ENCODE data around the gene GNAT2.

The GNAT2 gene

GRCh38 chr1:109569323-109569722, 50.1 kb downstream of the GNAT2 start:
- H4K20me1 ChIP-seq (ENCODE audit: insufficient read depth, low read length): no peaks in the 10 kb centered on the region
- H3K27ac ChIP-seq (ENCODE audit: low read depth, low read length, poor library complexity, severe bottlenecking): no peak overlapping the region
- no peaks in the 10 kb centered on the region for H3F3A ChIP-seq (ENCODE audit: insufficient read depth, low read length)
- no peak overlapping the region for H2AFZ ChIP-seq (ENCODE audit: low read length)
- no peaks in the 10 kb centered on the region for H3K9me2 ChIP-seq (ENCODE audit: low read depth, low read length)
- H3K4me1 ChIP-seq (ENCODE audit: insufficient read depth, low read length, severe bottlenecking): peaks cover 20% of the 10 kb centered on the region
- TF ChIP-seq CTCF (IDR thresholded peaks at IDR 0.05; ENCODE audit: low read length): no peak
- no peak for TF ChIP-seq EZH2 (IDR thresholded peaks at IDR 0.05; ENCODE audit: borderline replicate concordance, low read length)
- peaks cover 55% of the 10 kb centered on the region for H3K79me2 ChIP-seq (ENCODE audit: insufficient read depth, low read length)
- H3K9me3 ChIP-seq (ENCODE audit: low read length): no peaks in the 10 kb centered on the region
- H3K36me3 ChIP-seq (ENCODE audit: insufficient read depth, low read length): peaks cover 8% of the 10 kb centered on the region; the same call in 1 of the 2 replicates
- H3K9ac ChIP-seq (ENCODE audit: low read length): no peak overlapping the region
- H3K4me2 ChIP-seq (ENCODE audit: low read length): no peak overlapping the region
- H3K27me3 ChIP-seq (ENCODE audit: insufficient read depth, low read length): no peaks in the 10 kb centered on the region
- H3K4me3 ChIP-seq (ENCODE audit: low read depth, low read length, poor library complexity, severe bottlenecking): no peak overlapping the region

GRCh38 chr1:109567877-109568672, 51.3 kb downstream of the GNAT2 start:
- no peaks in the 10 kb centered on the region for H3K9me3 ChIP-seq (ENCODE audit: low read length)
- no peak overlapping the region for H3K4me2 ChIP-seq (ENCODE audit: low read length)
- no peaks in the 10 kb centered on the region for H3K36me3 ChIP-seq (ENCODE audit: insufficient read depth, low read length)
- no peaks in the 10 kb centered on the region for H3F3A ChIP-seq (ENCODE audit: insufficient read depth, low read length)
- H3K4me1 ChIP-seq (ENCODE audit: insufficient read depth, low read length, severe bottlenecking): peaks cover 18% of the 10 kb centered on the region
- H3K4me3 ChIP-seq (ENCODE audit: low read depth, low read length, poor library complexity, severe bottlenecking): no peak overlapping the region
- no peaks in the 10 kb centered on the region for H4K20me1 ChIP-seq (ENCODE audit: insufficient read depth, low read length)
- H3K9me2 ChIP-seq (ENCODE audit: low read depth, low read length): no peaks in the 10 kb centered on the region
- peaks cover 58% of the 10 kb centered on the region for H3K79me2 ChIP-seq (ENCODE audit: insufficient read depth, low read length)
- no peak overlapping the region for H3K27ac ChIP-seq (ENCODE audit: low read depth, low read length, poor library complexity, severe bottlenecking)
- H3K9ac ChIP-seq (ENCODE audit: low read length): no peak overlapping the region
- no peaks in the 10 kb centered on the region for H3K27me3 ChIP-seq (ENCODE audit: insufficient read depth, low read length)
- TF ChIP-seq CTCF (IDR thresholded peaks at IDR 0.05; ENCODE audit: low read length): no peak
- no peak for TF ChIP-seq EZH2 (IDR thresholded peaks at IDR 0.05; ENCODE audit: borderline replicate concordance, low read length)
- H2AFZ ChIP-seq (ENCODE audit: low read length): no peak overlapping the region

GRCh38 chr1:109566982-109567381, 52.4 kb downstream of the GNAT2 start:
- Histone ChIP-seq H3K27ac (ENCODE audit: low read depth, low read length, poor library complexity, severe bottlenecking) (no peak overlapping the region), H3K27me3 (ENCODE audit: insufficient read depth, low read length) (no peaks in the 10 kb centered on the region), H3K79me2 (ENCODE audit: insufficient read depth, low read length) (peaks cover 67% of the 10 kb centered on the region), H3K9me2 (ENCODE audit: low read depth, low read length) (no peaks in the 10 kb centered on the region), H3K4me2 (ENCODE audit: low read length) (no peak overlapping the region), H2AFZ (ENCODE audit: low read length) (no peak overlapping the region), H3K9ac (ENCODE audit: low read length) (no peak overlapping the region), H3K4me1 (ENCODE audit: insufficient read depth, low read length, severe bottlenecking) (peaks cover 25% of the 10 kb centered on the region), H4K20me1 (ENCODE audit: insufficient read depth, low read length) (no peaks in the 10 kb centered on the region), H3F3A (ENCODE audit: insufficient read depth, low read length) (no peaks in the 10 kb centered on the region), H3K4me3 (ENCODE audit: low read depth, low read length, poor library complexity, severe bottlenecking) (no peak overlapping the region), H3K9me3 (ENCODE audit: low read length) (no peaks in the 10 kb centered on the region), H3K36me3 (ENCODE audit: insufficient read depth, low read length) (no peaks in the 10 kb centered on the region)
- TF ChIP-seq CTCF (IDR thresholded peaks at IDR 0.05; ENCODE audit: low read length) (no peak), EZH2 (IDR thresholded peaks at IDR 0.05; ENCODE audit: borderline replicate concordance, low read length) (no peak)
